Spinal cord (tissue), 10 donors: ENCODE measurements around the gene SKI. TPM values are rescaled to one million over a fixed set of nuclear protein-coding genes. Genes with fewer than 3 reads are reported as not detected.
A peak's percentile ranks its signal among the peaks of the same experiment; 100 is the strongest.

Experiments used
- DNase-seq, 6 donors: peaks; one replicate each; pipeline versions ENCODE4 v3.0.0 to v3.0.0-alpha.2; 2013 to 2015; ENCODE audit warnings: low spot score in 6 of 6, low read depth in 4 of 6
- H3K27ac ChIP-seq: one replicate; pipeline ENCODE4 v1.5.1; 2013; ENCODE audit warnings: low read depth, low read length, control low read depth
- H3K27me3 ChIP-seq: one replicate; pipeline ENCODE4 v1.6.1; 2013; ENCODE audit warnings: low read length; ENCODE audit not compliant: control insufficient read depth, insufficient read depth
- H3K36me3 ChIP-seq: one replicate; pipeline ENCODE4 v1.6.1; 2013; ENCODE audit warnings: low read length; ENCODE audit not compliant: control insufficient read depth, insufficient read depth
- H3K4me1 ChIP-seq: one replicate; pipeline ENCODE4 v1.6.1; 2013; ENCODE audit warnings: low read length; ENCODE audit not compliant: control insufficient read depth, insufficient read depth
- H3K4me3 ChIP-seq: one replicate; pipeline ENCODE4 v1.5.1; 2013; ENCODE audit warnings: low read depth, low read length, control low read depth
- H3K9me3 ChIP-seq: one replicate; pipeline ENCODE4 v1.6.1; 2013; ENCODE audit warnings: low read length; ENCODE audit not compliant: control insufficient read depth, insufficient read depth
- WGBS: methylation state at CpG from one replicate; pipeline ENCODE4 v1.1.5; 2013; ENCODE audit warnings: missing lambda C conversion rate; ENCODE audit not compliant: insufficient coverage; 5-methylcytosine and 5-hydroxymethylcytosine counted together
- polyA plus RNA-seq, 2 donors: library from polyadenylated mRNA; unstranded; fragments of 120-200 nt; gene quantifications; one replicate each; pipeline ENCODE4 v1.2.1, GENCODE V29; 2013; ENCODE audit not compliant: insufficient read length in 2 of 2
- total RNA-seq, 2 donors: library from RNA; depleted of rRNA in 1 of 2; stranded (reverse); fragments of 120-200 nt in 1 of 2; fragments of >200 nt in 1 of 2; gene quantifications; one replicate each; pipeline versions ENCODE4 v1.2.3 to v1.2.4, GENCODE V29; 2013 to 2014
- donor health status: healthy.

The SKI gene
- total and polyA plus RNA-seq, 4 donors, result 20.0 to 72.3 (median 46.2) TPM

GRCh38 chr1:2184934-2185333 is 43.2 kb upstream of the SKI start:
- DNase-seq, result no peak
- Histone ChIP-seq H3K9me3 (no peaks in the 10 kb centered on the region), H3K36me3 (peaks cover 86% of the 10 kb centered on the region), H3K27me3 (no peaks in the 10 kb centered on the region), H3K4me3 (no peak overlapping the region), H3K27ac (no peak overlapping the region), H3K4me1 (peaks cover 12% of the 10 kb centered on the region)
- WGBS, result 91% methylated on average over 33 of the region's 33 CpGs

GRCh38 chr1:2185880-2186855 is 42.0 kb upstream of the SKI start:
- Histone ChIP-seq H3K4me1 (peaks cover 24% of the 10 kb centered on the region), H3K9me3 (no peaks in the 10 kb centered on the region), H3K36me3 (peaks cover 86% of the 10 kb centered on the region), H3K27me3 (no peaks in the 10 kb centered on the region), H3K27ac (no peak overlapping the region), H3K4me3 (no peak overlapping the region)
- no peak for DNase-seq
- WGBS, result 92% methylated on average over 29 of the region's 38 CpGs

- H3K9me3 ChIP-seq, result no peaks in the 10 kb centered on the region
These were observed 41.2 kb upstream of the SKI start for GRCh38 chr1:2186901-2187300.

GRCh38 chr1:2187619-2188018 is 40.5 kb upstream of the SKI start:
- 83% methylated on average over 13 of the region's 13 CpGs for WGBS
- no peaks in the 10 kb centered on the region for H3K9me3 ChIP-seq
- peaks cover 83% of the 10 kb centered on the region for H3K36me3 ChIP-seq
- H3K27ac ChIP-seq, result peak overlapping the region; percentile 57
- DNase-seq, result no peak
- H3K4me3 ChIP-seq, result no peak overlapping the region
- no peaks in the 10 kb centered on the region for H3K27me3 ChIP-seq
- peaks cover 37% of the 10 kb centered on the region for H3K4me1 ChIP-seq

More at GRCh38 chr1:2186901-2187300, 41.2 kb upstream of the SKI start:
- no peak overlapping the region for H3K4me3 ChIP-seq
- H3K27ac ChIP-seq, result no peak overlapping the region
- 97% methylated on average over 8 of the region's 9 CpGs for WGBS
- no peak for DNase-seq
- H3K27me3 ChIP-seq, result no peaks in the 10 kb centered on the region
- H3K36me3 ChIP-seq, result peaks cover 83% of the 10 kb centered on the region
- H3K4me1 ChIP-seq, result peaks cover 30% of the 10 kb centered on the region

GRCh38 chr1:2188336-2188735 is 39.8 kb upstream of the SKI start:
- no peaks in the 10 kb centered on the region for H3K27me3 ChIP-seq
- peaks cover 85% of the 10 kb centered on the region for H3K36me3 ChIP-seq
- 82% methylated on average over 16 of the region's 16 CpGs for WGBS
- no peak overlapping the region for H3K4me3 ChIP-seq
- DNase-seq, result no peak
- no peaks in the 10 kb centered on the region for H3K9me3 ChIP-seq
- peaks cover 44% of the 10 kb centered on the region for H3K4me1 ChIP-seq
- peak overlapping the region; percentile 57 for H3K27ac ChIP-seq

GRCh38 chr1:2189459-2190425 is 38.4 kb upstream of the SKI start:
- Histone ChIP-seq H3K36me3 (peaks cover 77% of the 10 kb centered on the region), H3K27ac (peak overlapping the region; percentile 91), H3K4me1 (peaks cover 52% of the 10 kb centered on the region), H3K27me3 (no peaks in the 10 kb centered on the region), H3K4me3 (peak overlapping the region; percentile 45), H3K9me3 (no peaks in the 10 kb centered on the region)
- WGBS, result 6% methylated on average over 65 of the region's 65 CpGs
- DNase-seq, result peak in 4 of 6 donors; percentile 85 to 98 (median 94)

GRCh38 chr1:2190491-2190976 is 37.6 kb upstream of the SKI start:
- no peaks in the 10 kb centered on the region for H3K9me3 ChIP-seq
- H3K4me1 ChIP-seq, result peaks cover 60% of the 10 kb centered on the region
- peak overlapping the region; percentile 91 for H3K27ac ChIP-seq
- H3K4me3 ChIP-seq, result no peak overlapping the region
- H3K27me3 ChIP-seq, result no peaks in the 10 kb centered on the region
- 93% methylated on average over 19 of the region's 19 CpGs for WGBS
- peaks cover 69% of the 10 kb centered on the region for H3K36me3 ChIP-seq
- peak in 1 of 6 donors; percentile 15 for DNase-seq

- Histone ChIP-seq H3K36me3 (peaks cover 57% of the 10 kb centered on the region), H3K9me3 (no peaks in the 10 kb centered on the region), H3K27me3 (no peaks in the 10 kb centered on the region), H3K4me1 (peaks cover 70% of the 10 kb centered on the region), H3K4me3 (no peak overlapping the region), H3K27ac (peak overlapping the region; percentile 76)
- DNase-seq, result peak in 2 of 6 donors; percentile 25 to 75
- 73% methylated on average over 28 of the region's 30 CpGs for WGBS
These were observed 35.8 kb upstream of the SKI start for GRCh38 chr1:2192031-2192995.
